SKM-1 (cell line): ENCODE measurements around the gene PIH1D1.
"Not testable (repeated sequence)": the region's sequence is repeated elsewhere in the genome, so short reads cannot be mapped to it uniquely, and the experiment has no call there.

Source experiments
- DNase-seq: peaks from one replicate; lab custom pipeline; 2025; ENCODE audit not compliant: unreplicated experiment; lab: John Stamatoyannopoulos, UW

PIH1D1 gene

DNA sequence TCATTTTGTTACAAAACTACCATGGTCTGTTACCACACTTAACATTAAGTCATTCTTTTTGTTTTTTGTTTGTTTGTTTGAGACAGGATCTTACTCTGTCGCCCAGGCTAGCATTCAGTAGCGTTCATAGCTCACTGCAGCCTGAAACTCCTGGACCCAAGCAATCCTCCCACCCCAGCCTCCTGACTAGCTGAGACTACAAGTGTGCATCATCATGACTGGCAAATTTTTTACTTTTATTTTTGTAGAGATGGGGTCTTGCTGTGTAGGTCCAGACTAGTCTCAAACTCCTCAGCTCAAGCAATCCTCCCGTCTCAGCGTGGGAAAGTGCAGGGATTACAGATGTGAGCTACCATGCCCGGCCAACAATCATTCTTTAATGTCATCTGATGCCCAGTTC, 4.7 kb upstream of the PIH1D1 start:
- no peak for DNase-seq

DNA sequence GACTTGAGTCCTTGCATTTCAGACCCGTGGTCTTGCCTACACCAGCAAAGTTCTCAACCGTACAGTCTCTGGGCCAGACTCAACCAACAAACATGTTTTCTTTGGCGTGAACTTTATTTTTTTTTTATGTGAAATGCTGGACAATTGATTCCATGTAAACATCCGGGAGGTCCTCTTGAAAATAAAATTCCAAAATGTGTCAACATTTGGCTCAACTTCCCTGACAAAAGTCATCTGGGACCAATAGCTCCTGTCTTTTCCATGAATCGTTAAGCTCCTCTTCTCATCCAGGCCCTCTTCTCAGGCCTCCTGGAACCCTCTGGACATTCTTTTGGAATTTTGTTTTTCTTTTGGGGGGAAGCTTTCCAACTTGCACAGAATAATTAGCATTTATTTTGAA, 4.2 kb upstream of the PIH1D1 start:
- no peak for DNase-seq

DNA sequence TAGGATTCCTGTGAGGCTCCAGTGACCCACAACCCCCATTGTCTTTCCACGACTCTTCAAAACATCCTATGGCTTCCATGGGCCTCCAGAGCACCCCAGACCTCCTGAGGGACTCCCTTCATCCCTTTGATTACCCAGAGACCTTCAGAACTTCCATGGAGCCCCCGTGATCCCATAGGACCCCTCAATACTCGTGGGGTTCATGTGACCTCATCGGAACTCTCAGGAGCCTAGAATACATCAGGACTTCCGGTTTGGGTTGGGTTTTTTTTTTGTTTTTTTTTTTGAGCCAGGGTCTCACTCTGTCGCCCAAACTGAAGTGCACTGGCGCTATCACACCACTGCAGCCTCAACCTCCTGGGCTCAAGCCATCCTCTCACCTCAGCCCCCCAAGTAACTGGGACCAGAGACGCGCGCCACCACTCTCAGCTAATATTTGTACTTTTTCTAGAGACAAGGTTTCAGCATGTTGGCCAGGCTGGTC, 2.2 kb upstream of the PIH1D1 start:
- DNase-seq, result no peak

DNA sequence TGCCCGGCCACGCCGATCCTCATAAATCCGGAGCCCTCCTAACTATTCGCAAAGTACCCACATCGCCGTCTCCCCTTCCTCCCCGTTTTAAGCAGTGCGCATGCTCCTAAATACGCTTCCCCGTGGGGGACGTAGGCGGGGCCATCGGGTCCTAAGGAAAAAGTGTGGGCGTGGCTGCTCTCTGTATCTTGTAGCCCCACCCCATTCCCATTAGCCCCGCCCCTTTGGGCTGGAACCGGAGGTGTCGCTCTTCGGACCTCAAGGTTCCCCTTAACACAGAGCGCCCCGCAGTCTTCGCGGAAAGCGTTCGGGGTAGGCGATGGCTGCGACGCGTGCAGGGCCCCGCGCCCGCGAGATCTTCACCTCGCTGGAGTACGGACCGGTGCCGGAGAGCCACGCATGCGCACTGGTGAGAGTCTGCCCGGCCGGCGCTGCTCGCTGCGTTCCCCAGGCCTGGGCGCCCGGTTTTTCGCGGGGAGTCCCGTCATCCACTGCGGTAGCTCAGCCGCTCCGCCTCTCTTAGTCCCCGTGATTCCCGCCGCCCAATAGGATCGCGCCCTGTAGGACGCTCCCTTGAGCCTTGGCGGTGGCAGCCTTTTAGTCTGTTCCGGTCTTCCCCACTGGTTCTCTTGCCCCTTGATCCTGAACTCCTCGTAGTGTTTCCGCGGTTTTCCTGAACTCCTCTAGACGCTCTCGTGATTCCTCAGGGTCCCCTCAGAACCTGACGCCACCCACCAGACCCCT, 1.6 kb upstream of the PIH1D1 start, which contains the start of gene ALDH16A1:
Gene ALDH16A1 (plus strand): TSS at position 213 of the 744 bp plus-strand sequence. CDS start 107 bp downstream, at position 320.
- DNase-seq, result peak; percentile 61

DNA sequence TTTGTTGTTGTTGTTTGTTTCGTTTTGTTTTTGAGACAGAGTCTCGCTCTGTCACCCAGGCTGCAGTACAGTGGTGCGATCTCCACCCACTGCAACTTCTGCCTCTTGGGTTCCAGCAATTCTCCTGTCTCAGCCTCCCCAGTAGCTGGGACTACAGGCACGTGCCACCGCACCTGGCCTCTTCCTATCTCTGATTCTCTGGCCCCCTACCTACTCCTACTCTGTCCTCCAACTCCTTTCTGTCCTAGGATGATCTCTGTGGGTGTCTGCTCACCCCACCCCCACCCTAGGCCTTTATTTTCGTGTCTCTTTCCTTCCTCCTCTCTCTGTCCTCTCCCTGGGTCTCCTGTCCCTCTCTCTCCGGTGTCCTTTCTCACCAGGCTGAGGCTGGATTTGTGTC, 1.2 kb downstream of the PIH1D1 start:
- DNase-seq, result no peak

DNA sequence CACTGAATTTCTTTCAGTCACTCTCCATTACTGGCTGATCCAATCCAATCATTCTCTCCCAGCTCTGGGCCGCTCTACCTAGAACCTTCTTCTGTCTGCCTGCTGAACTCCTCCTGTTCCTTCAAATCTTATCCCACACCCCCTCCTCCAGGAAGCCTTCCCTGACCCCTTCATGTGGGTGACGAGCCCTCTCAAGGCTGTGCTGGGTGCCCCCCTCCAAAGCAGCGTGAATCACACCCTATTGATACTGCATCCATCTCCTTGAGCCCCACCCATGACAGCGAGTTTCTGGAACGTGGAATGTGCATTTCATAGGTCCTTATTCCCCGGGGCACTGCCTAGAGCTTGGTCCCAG, 3.2 kb downstream of the PIH1D1 start:
- no peak for DNase-seq

DNA sequence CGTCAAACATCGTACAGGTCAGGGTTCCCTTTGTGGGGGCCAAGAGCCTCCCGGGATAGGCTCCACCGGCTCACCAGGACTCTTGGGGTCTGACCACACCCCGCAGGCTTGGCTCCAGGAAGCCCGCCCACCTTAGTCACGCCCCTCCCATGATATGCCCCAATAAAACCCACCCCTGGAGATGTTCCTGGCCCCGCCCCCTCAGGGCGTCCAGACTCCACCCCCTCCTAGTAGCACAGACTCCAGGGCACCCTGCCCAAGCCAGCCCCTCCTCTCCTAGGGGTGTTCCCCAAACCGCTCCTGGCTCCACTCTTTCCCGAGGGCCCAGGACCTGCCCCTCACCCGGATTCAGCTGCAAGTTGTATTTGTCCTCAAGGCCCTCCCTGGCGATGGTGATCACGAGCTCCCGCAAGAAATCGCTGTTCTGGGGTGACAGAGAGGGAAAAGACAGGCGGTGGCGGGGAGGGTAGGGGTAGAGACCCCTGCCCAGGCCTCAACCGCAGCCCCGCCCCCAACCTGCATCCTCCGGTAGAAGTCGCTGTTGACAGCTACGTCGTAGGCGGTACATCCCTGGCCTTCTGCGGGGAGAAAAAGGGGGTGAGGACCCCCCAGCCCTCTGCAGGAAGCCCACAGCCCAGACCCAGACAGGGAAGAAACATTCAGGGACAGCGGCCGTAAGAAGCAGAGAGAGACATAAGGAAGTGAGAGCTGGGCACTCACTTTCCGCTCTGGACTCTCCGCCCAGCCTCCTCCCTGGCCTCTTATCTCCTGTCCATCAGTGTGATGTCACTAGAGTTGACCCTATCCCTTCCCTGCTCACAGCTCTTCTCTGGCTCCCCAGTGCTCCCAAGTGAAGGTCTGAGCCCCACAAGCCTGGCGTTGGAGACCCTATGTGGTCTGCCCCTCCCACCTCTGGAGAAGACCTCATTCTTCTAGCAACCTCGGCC, 3.9 kb downstream of the PIH1D1 start:
- no peak for DNase-seq

DNA sequence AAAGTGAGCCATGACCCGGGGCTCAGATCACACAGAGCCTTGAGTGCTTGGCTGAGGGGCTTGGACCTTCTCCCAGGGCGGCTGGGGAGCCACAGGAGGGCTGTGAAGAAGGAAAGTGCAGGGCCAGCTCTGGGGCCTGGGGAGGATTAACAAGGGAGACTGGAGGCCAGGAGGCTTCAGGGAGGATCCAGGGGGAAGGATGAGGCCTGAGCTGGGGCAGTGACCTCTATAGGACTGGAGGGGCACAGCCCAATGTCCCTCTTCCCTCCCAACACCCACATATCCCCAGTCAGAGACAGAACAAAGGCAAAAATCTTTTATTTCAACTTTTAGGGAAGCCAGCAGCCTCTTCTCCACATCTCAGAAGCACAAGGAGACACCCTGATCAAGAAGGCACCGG, 5.6 kb downstream of the PIH1D1 start:
- DNase-seq, result no peak

DNA sequence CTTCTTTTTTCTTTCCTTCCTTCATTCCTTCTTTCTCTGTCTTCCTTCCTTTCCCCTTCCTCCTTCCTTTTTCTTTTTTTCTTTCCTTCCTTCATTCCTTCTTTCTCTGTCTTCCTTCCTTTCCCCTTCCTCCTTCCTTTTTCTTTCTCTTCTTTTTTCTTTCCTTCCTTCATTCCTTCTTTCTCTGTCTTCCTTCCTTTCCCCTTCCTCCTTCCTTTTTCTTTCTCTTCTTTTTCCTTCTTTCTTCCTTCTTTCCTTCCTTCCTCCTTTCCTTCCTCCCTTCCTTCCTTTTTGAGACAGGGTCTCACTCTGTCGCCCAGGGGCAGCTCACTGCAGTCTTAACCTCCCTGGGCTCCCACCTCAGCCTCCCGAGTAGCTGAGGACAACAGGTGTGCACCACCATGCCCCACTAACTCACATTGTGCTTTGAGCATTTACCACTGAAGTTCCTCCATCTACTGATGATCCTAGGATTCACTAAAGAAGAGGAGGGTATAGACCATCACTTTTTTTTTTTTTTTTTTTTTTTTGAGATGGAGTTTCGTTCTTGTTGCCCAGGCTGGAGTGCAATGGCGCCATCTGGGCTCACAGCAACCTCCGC, 7.4 kb downstream of the PIH1D1 start:
- not testable (repeated sequence) for DNase-seq

DNA sequence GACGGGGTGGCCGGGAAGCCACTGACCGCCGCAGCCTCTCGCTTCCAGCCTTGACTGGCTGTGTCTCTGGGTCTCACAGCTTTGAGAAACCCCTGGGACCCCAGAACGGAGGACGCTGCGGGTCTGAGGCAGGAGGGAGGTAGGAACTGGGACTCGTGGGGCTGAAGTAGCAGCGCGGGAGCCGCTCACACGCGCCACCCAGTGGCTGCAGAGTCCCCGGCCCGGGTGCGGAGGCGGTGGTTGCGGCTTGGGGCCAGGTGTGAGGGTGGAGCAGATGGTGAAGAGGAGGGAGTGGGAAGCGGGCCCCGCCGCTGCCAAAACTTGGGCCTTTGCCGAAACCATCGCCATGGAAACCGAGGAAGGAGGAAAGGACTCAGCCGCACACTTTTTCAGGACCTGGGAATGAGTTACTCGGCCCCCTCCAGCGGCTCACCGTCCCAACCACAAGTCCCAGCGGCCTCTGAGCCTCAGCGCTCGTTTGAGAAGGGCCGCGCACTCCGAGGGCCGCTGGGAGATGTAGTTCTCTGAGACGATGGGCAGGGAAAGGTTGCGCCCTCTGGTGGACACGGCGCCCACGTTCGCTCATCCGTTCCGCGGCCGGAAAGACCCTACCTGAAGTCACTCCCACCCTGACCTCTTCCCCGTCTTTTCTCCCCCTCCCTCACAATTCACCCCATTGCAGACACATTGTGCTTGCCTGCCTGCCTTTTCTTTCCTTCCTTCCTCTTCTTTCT, 8.1 kb downstream of the PIH1D1 start:
- DNase-seq, result peak; percentile 68

DNA sequence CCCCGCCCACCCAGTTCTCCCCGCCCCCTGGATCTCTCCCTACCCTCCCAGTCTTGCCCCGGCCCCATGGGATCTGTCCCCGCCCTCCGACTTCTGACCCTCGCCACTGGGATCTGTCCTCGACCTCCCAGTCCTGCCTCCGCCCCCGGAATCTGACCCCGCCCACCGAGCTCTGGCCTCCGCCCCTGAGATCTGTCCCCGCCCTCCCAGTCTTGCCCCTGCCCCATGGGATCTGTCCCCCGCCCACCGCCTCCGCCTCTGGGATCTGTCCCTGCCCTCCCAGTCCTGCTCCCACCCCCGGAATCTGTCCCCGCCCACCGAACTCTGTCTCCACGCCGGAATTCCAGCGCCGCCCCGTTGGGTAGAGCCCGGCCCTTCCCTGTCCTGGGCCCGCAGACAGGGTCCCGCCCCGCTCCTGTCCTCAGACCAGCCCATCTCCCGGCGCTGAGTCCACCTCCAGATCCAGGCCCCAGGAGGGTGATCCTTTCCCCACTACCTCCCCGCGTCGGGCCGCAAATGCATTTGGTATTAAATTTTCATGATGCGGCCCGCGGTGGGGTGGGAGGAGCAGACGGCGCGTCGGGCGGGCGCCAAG, 8.7 kb downstream of the PIH1D1 start:
- no peak for DNase-seq

DNA sequence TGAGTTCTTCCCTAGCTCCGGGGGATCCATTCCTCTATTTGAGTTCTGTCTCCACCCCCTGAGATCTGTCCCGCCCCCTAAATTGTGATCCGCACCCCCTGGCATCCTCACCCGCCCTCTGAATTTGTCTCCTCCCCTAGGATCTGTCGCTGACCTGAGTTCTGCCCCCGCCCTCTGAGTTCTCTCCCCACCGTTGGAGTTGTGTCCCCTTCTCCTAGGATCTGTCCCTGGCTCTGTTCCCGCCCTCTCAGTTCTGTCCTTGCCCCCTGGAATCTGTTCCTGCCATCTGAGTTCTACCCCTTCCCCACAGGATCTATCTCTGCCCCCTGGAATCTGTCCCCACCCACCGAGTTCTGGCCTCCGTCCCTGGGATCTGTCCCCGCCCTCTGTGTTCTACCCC, 9.3 kb downstream of the PIH1D1 start:
- DNase-seq, result no peak

DNA sequence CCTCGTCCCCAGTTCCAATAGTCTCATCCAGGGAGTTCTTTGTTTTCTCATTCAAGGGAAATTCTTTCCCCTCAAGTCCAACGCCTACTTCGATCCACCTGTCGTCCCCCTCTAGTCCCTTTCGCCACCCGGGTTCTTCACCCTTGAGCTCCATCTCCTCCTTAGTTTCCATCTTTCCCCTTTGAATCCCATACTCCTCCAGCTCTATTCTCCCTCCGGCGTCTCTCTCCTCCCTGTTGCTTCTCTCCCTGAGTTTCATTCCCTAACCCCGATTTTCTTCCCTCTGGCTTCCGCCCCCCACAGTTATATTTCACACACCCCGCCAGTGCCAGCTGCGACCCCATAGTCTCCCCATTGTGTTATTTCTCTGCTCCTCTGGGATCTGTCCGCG, 9.7 kb downstream of the PIH1D1 start:
- no peak for DNase-seq

DNA sequence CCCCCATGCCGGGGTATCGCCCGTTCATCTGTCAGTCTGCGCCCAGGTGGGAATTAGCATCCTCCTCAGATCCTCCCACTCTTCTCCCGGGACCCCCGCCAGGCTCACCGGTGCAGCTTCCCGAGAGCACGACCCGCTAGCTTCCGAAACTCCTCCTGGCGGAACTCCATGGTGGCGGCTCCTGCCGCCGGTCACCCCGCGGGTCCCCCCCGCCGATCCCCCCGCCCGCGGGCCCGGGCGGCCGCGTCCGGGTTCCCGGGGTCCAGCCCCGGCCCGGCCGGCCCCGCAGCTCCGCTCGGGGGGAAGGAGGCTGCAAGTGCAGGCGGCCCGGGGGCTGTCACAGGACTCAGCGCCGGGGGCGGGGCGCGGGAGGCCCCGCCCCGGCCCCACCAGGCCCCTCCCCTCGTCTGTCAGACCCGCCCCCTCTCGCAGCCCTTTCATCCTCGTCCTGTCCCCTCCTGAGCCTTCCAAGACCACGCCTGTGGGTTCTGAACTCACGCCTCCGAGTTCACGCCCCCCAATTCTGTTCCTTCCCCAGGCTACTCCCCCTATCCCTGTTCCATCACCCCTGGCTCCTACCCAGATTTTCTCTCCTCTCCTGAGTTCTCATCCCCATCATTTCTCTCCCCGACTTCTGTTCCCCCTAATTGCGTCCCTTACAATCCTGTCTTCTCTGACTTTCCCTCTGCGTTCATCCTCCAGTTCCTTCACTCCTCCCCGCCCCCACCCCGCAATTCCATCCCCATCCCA, 10.2 kb downstream of the PIH1D1 start, which contains the start of gene SLC17A7:
Gene SLC17A7 (minus strand): TSS at position 318 of the 750 bp plus-strand sequence. CDS start 148 bp downstream, at position 170.
- DNase-seq, result no peak

DNA sequence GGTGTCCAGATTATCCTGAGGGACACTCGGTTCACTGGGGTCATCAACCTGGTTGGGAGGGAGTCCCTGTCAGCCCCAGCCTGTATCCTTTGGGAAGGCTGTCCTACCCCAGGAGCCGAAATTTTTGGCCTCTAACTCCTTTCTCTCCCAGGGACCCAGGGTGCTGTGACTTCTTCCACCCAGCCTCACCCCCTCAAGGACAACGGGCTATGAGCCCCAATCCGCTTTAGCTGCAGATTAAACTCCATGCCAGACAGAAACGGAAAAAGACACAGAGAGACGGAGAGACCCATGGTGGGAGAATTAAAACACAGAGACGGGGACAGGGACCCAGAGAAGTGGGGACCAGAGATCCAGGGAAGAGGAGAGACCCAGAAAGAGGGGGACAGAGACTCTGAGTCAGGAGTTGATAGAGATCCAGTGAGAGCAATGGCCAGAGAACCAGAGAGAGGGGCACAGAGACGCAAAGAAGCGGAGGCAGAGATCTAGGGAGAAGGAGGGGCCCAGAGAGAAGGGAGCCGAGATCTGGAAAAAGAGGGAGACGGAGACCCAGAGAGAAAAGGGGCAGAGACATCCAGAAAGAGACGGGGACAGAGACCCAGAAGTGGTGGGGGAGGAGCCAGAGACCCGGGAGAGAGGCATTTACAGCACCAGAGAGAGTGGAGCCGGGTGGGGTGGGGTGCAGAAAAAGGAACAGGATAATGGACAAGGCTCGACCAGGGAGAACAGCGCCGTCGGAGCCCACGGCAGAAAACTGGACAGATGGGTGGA, 11.0 kb downstream of the PIH1D1 start:
- DNase-seq, result no peak

DNA sequence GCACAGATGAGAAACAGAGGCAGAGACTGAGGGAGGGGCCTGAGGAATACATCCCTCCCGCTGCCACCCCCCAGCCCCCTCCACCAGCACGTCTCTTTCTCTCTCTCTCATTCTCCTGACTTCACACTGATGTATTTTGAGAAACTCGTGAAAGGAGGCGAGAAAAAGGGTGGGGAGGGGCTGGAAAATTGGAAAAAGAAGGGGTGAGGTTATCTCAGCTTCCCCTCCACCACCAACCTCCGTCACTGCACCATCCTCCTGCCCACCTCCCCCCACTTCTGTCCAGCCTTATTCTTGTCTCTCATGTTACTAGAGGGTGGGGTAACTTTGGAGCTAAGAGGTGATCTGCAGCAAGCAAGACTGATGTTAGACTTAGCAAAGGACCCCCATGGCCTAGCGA, 11.8 kb downstream of the PIH1D1 start:
- DNase-seq, result no peak

DNA sequence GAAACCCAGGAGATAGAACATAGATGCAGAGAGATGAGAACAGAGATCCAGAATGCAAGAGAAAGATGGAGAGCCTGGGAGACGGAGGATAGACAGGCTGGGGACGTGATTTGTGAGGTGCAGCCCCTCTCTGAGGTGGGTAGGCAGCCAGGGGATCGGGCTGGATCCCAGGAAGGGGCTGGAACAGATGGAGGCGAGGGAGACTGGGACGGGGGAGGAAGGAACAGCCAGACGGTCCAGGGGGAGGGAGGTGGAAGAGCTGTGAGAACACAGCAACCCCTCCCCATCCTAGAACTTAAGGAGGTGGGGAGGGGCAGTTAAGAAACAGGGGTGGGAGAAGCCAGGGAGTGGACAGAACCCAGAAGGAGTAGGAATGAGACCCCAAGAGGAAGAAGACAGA, 13.4 kb downstream of the PIH1D1 start:
- DNase-seq, result no peak

DNA sequence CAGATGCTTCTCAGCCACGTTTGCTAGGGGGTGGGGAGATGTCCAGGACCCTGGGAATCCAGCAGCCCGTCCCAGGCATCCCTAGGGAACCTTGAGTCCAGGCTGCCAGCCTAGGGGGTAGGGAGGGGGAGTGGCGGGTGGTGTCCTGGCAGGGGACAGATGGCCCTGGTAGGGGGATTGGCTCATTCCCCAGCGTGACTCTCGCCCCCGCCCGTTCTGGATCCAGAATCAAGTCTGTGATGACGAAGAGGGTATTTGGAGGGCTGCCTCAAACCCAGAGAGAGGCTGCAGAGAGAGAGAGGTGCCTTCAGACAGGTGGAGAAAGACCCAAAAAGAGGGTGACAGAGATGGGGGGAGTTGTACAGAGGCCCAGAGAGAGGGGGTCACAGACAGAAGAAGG, 14.4 kb downstream of the PIH1D1 start:
- no peak for DNase-seq
